T47D (cell line): ENCODE measurements around the gene ANKRD60.

ENCODE experiments used
- DNase-seq, 2 experiments: peaks; one replicate each; pipeline versions ENCODE4 v3.0.0 to v3.0.0-alpha.2; 2011 to 2012; ENCODE audit warnings: low read depth in 1 of 2, low spot score in 1 of 2
- JUND ChIP-seq: IDR thresholded peaks from 2 replicates; pipeline ENCODE4 v1.6.1; 2012; ENCODE audit warnings: low read depth
- in situ Hi-C: cut with HindIII; loops from 2 replicates; pipeline ENCODE4 v1.10.0; 2016; ENCODE audit warnings: low sequenced_read_pairs, low pct_unique_long_range_greater_than_20kb

Gene ANKRD60

DNA sequence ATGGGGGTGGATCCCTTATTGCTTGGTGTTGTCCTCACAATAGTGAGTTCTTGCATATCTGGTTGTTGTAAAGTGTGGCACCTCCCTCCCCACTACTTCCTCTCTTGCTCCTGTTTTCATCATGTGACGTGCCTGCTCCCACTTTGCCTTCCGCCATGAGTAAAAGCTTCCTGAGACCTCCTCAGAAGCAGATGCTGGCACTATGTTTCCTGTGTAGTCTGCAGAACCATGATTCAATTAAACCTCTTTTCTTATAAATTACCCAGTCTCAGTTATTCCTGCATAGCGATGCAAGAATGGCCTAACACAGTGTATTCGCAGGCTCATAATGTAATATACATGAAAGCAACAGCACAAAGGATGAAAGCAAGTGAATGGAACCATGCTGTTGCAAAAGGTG is 28.4 kb upstream of the ANKRD60 start:
- DNase-seq: no peak

DNA sequence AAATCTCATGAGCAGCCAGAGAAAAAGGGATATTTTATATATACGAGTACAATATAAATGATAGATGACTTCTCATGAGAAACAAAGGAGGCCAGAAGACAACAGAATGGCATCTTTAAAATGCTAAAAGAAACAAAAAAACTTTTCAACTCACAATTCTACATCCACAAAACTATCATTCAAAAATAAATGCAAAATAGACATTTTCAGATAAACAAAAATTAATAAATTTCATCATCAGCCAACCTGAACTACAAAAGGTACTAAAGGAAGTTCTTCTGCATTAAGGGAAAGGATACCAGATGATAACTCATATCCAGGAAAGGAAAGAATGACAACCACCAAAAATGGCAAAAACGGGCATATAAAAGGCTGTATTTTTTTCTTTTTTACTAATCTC is 27.9 kb upstream of the ANKRD60 start:
- no peak for DNase-seq
- TF ChIP-seq JUND: no peak
- in situ Hi-C loops: no loop called here

More for the DNA sequence above, 28.4 kb upstream of the ANKRD60 start:
- in situ Hi-C loops: no loop called here
- no peak for TF ChIP-seq JUND

DNA sequence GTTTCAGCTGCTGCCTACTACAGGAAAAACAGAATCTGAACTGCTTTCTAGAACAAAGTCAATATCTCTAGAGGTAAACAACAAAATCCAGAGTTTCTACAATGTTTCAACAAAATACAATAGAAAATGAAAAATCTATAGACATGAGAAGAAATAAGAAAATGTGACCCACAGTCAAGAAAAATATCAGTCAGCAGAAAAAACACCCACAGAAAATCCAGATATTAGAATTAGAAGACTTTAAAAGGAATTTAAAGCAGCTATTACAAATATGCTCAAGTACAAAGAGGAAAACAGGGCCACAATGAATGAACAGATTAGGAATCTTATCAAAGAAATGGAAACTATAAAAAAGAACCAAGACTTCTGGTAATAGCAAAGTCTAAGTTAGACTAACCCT is 26.4 kb upstream of the ANKRD60 start:
- in situ Hi-C loops: no loop called here
- no peak for DNase-seq
- no peak for TF ChIP-seq JUND

DNA sequence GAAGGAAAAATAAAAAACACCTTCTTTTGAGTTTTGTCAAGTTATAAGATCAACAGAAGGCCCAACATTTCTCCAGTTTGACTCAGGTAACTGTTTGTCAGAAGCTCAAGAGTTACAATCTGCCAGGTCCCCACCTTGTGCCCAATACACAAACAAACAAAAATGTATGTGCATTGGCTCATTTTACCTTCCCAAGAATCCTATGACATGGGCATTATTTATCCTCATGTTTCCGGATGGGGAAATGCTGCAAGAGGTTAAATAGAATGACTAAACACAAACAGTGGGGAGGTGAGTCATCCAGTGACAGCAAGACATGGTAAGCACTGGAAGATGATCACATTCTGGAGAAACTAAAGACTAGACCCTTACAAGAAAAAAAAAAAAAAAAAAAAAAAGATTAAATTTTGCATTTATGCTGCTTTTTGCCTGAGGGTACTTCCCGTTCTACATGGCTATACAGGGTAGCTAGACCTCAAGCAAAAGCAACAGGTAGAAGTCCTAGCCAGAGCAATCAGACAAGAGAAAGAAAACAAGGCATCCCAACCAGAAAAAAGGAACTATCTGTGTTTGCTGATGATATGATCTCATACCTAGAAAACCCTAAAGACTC is 23.6 kb upstream of the ANKRD60 start:
- 0 out of 2 replicates have a peak, but pooled peaks have one; percentile 27 for TF ChIP-seq JUND
- peak in 1 of 2 experiments; percentile 78 for DNase-seq
- in situ Hi-C loops: no loop called here

DNA sequence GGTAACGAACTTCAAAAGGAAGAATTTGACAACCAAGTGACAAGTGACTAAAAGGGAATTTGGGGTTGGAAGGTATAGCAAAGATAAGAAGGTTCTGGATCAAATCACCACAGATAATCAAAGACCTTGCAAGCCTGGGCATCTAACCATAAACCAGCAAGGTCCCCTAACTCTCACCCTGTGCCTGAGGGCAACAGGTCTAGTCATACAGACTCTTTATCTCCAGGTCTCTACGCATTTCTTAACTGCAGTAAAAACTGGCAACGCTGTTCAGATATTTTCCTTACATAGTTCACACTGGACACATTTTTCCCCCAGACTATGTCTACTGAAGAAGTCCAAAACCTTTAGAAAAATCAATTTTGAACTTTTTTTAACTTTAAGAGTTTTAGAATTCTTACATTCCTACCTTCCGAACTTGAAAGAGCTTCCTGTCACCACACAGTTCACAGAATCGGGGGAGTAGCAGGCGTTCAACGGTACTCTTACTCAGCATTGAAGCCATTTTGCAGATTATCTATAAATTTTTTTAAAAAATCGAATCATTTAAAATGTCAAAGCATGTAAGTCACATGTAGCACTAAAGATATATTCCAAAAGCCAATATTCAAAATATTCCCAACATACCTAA is 23.0 kb upstream of the ANKRD60 start:
- in situ Hi-C loops: no loop called here

DNA sequence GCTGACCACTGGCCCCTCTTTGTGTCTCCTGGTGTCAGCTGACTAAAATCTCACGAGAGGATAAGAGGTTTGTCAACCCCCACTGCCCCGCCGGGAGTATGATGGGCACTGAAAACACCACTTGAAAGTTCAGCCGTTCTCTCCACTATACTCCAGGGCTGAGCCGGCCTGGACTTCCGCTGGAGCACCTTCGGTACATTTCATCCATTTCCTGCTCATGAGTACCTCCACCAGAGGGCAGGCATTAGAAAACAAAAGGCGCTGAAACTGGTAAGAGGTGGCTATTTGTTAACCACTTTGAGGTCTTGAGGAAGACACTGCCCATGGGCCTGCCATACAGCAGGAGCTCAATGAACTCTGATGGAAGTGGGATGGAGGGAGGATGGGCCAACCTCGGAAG is 17.9 kb upstream of the ANKRD60 start:
- in situ Hi-C loops: no loop called here
- DNase-seq: peak in 1 of 2 experiments; percentile 79
- TF ChIP-seq JUND: no peak

More for the DNA sequence above, 23.0 kb upstream of the ANKRD60 start:
- DNase-seq: no peak
- TF ChIP-seq JUND: no peak

DNA sequence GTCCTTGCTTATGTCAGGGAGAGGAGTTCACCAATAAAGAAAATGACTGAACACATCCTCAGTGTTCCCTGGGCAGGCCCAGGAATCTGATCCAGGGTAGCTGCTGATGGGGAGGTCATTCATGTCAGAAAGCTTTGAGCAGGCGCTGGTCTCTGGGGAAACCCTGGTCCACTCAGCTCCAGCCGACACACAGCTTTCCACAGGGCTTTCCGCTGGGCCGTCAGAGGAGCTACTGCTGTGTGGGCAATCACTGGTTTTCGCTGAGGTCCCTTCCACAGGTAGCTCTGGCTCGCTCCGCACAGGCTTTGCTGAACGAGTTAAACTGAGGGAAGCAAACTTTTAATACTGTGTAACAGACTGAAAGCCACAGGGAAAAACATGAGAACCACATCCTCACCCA is 17.5 kb upstream of the ANKRD60 start:
- DNase-seq: no peak
- in situ Hi-C loops: no loop called here
- TF ChIP-seq JUND: no peak

DNA sequence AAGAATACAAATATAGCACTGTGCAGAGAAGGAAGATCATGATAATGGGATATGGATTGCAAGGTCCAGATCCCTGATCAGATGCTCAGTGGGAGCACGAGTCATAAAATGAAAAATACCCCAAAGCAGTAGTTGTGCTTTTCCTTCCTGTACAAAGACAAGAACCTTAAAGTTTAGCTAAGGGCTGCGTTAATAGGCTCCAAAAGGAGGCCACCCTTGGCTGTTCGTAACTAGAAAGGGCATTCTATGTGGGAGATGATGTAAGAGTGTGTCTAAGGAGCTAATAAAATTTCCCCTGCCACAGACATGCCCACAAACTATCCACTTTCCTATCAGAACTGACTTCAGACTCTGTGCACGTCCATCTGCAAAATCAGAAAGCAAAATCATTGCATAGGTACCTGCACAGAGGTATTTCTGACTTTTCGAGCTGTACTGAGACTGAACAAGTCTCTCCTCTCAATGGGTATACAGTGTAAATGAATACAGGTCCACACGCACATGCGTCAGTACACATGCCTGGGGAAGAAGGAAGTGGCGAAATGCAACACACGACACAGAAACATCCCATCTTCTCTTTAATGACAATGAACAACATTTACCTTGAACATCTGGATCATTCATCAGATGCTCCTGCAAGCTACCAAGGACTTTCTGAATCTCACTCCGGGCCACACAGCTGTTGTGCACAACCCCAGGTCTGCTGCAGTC is 16.9 kb upstream of the ANKRD60 start:
- no peak for DNase-seq
- no peak for TF ChIP-seq JUND
- in situ Hi-C loops: no loop called here

DNA sequence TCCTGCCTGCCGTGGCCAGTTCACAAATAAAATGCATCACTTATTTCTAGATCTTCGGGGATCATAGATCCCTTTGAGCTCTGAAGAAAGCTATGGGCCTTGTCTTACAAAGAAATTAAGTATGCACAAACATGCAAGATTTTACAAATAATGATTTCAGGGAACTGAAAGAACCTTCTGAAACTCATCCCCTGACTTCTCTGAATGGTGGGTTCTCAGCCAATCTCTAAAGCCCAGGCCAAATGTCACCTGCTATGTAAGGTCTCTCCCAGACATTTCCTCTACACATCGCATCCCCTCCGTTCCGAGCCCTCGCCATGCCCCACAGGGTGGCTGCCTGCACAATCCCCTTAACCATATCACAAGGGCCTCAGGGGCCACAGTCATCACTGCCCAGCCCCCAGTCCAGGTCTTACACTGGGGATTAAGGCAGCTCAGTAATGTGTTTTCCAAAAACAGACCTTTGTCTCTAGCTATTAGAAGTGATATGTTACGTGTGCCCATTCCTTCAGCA is 16.1 kb upstream of the ANKRD60 start:
- in situ Hi-C loops: no loop called here
- no peak for DNase-seq
- TF ChIP-seq JUND: no peak

DNA sequence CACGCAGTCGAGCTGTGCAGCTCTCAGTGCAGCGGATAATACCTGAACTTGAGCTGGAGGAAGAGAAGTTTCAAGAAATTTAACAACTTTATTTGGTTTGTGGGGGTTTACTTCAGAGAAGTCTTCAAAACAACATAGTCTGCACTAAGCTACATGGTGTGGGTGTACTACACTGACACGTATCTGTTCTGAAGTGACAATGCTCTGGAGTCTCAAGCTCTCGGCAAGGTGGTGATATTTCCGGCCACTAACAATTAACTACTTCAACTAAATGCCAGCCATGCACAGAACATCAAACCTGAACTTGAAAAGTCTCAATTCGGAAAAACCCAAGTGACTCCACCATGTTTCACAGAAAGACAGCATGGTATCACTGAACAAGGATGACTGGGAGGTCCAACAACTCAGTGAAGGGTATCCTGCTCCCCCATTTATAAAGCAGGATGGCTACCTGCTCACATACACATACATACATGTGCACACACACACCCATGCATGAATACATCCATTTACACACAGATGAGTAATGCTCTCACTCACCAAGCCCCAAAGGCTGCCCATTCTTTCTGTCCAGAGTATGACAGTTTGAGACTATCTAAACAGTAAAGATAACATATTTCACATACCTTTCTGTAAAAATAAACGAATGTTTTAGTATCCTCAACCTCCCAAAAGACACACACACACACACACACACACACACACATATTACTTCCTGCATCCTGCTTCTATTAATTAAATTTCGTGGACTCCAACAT is 15.4 kb upstream of the ANKRD60 start:
- DNase-seq: no peak
- in situ Hi-C loops: no loop called here
- TF ChIP-seq JUND: no peak

DNA sequence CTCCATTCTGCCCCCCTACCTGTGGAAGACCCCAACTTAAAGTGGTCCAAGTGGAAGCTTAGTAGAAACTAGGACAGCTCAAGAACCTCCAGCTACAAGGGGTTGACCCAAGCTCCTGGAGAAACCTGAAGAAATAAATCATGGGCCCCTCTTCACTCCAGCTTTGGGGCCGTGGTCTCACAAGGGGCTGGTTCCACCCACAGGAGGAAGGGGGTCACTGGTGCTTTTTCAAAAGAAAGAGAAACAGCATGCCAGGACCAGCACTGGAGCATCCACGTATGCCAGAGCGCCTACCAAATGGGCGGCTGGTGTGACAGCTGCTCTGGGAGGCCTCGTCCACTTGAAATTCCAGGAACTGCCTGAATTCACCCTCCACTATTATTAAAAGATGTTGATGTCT is 14.4 kb upstream of the ANKRD60 start:
- no peak for DNase-seq
- no peak for TF ChIP-seq JUND
- in situ Hi-C loops: no loop called here

DNA sequence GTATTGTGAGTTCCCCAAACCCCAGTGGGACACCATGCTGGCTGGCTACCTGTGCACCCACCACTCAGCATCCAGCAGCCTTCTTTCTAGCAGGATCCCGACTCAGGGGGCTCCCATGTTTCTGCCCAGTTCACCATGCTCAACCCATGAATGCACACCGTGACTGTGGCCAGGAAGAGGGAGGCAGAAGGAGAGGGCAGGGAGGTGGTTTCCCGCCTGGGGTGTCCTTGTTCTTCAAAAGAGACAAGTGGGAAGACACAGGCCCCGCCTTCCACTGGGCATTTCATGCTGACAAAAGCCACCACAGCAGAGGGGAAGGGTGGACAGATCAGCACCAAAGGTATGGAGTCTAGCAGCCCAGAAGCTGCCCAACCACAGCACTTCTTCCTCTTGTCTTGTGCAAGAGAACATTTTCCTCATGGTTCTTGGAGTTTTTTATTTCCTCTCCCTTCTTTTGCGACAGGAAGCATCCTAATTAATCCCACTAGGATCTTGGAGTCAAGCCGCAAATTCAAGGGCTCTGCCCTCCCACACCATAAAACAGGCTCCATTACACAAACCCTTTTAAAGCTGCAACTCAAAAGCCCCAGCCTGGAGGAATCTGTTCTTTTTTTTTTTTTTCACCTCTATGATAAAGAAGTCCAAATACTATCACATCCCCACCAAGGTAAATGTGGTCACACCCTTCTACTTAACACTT is 13.5 kb upstream of the ANKRD60 start:
- DNase-seq: no peak
- no peak for TF ChIP-seq JUND
- in situ Hi-C loops: no loop called here

DNA sequence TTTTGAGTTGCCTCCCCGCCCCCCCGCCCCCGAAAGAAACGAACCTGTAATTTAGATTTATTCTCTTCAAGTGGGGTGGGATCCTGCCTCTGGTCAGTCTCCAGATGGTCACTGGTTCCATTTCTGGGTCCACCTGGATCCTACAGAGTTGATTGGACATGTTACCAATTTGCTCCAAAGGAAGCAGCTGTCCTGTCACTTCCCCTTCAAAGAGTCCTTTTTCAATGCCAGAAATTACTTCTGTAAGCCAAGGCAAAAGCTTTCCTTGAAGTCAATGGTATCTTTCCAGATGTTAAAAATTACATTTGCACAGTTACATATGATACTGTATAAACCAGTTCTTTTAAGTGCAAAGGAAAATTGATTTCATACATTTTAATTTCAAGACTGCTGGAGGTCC is 12.0 kb upstream of the ANKRD60 start:
- in situ Hi-C loops: no loop called here
- DNase-seq: no peak
- TF ChIP-seq JUND: no peak
